H1 (cell line): ENCODE results near the gene PRXL2B. TPM values are rescaled to one million over a fixed set of nuclear protein-coding genes. Genes with fewer than 3 reads are reported as not detected.
"Not testable (repeated sequence)": the region's sequence is repeated elsewhere in the genome, so short reads cannot be mapped to it uniquely, and the experiment has no call there.

Experiments used
- CTCF ChIA-PET: fragments of 300-600 bp; sonication (Branson Sonifier 250); formaldehyde crosslinking; loops from one replicate; lab custom pipeline; 2021; ENCODE audit not compliant: partially characterized antibody; lab: Charles Lee
- POLR2A ChIA-PET: fragments of 300-600 bp; sonication (Branson Sonifier 250); formaldehyde crosslinking; loops from one replicate; lab custom pipeline; 2021; ENCODE audit warnings: inconsistent platforms; ENCODE audit not compliant: partially characterized antibody; lab: Charles Lee
- DNase-seq, 2 experiments: peaks; one replicate each; pipeline versions ENCODE4 v3.0.0 to v3.0.0-alpha.2; 2010 to 2022; ENCODE audit warnings: low spot score in 2 of 2, low read depth in 1 of 2, mixed read lengths in 1 of 2
- FAIRE-seq: peaks from 2 replicates; lab custom pipeline; 2011; peaks lifted over from hg19 to GRCh38; lab: Jason Lieb, UNC
- H2AFZ ChIP-seq: 2 replicates; pipeline ENCODE4 v1.8.1; 2012; ENCODE audit warnings: low read length, inconsistent platforms
- H2AK5ac ChIP-seq: 2 replicates; pipeline ENCODE4 v1.6.1; 2013; ENCODE audit warnings: low read depth, low read length
- H2BK120ac ChIP-seq: replicated peaks from 2 replicates; pipeline ENCODE3; 2013; ENCODE audit warnings: low read depth, low read length, inconsistent platforms
- H2BK12ac ChIP-seq: 2 replicates; pipeline ENCODE4 v1.6.1; 2013; ENCODE audit warnings: low read depth, low read length
- H2BK15ac ChIP-seq: 2 replicates; pipeline ENCODE4 v1.6.1; 2013; ENCODE audit warnings: low read length
- H2BK20ac ChIP-seq: 2 replicates; pipeline ENCODE4 v1.6.1; 2013; ENCODE audit warnings: low read length
- H2BK5ac ChIP-seq: 2 replicates; pipeline ENCODE4 v1.6.1; 2013; ENCODE audit warnings: low read depth, low read length
- H3K14ac ChIP-seq: 2 replicates; pipeline ENCODE4 v1.6.1; 2013; ENCODE audit warnings: inconsistent platforms; ENCODE audit not compliant: insufficient read length
- H3K18ac ChIP-seq: 2 replicates; pipeline ENCODE4 v1.6.1; 2013; ENCODE audit warnings: low read length; ENCODE audit errors: extremely low read depth
- H3K23ac ChIP-seq: 2 replicates; pipeline ENCODE4 v1.6.1; 2013; ENCODE audit warnings: inconsistent platforms; ENCODE audit not compliant: insufficient read length
- H3K23me2 ChIP-seq: 2 replicates; pipeline ENCODE4 v1.6.1; 2013; ENCODE audit warnings: low read depth, low read length
- H3K27ac ChIP-seq: 2 replicates; pipeline ENCODE4 v1.6.1; 2011; ENCODE audit warnings: low read depth, low read length, inconsistent platforms
- H3K27me3 ChIP-seq, 4 experiments: replicated peaks in 1 of 4; 1 replicate in 1 of 4; 2 replicates in 3 of 4; pipeline versions ENCODE4 v1.6.1 to v1.8.1; 2011 to 2013; ENCODE audit warnings: low read length in 3 of 4, mild to moderate bottlenecking in 3 of 4, inconsistent platforms in 2 of 4, mixed read lengths in 2 of 4, moderate library complexity in 1 of 4; ENCODE audit not compliant: control insufficient read depth in 3 of 4, insufficient read depth in 3 of 4; ENCODE audit errors: extremely low read depth in 1 of 4
- H3K36me3 ChIP-seq, 4 experiments: 2 replicates each; pipeline versions ENCODE4 v1.6.1 to v1.8.1; 2011 to 2013; ENCODE audit warnings: mild to moderate bottlenecking in 4 of 4, low read length in 3 of 4, moderate library complexity in 2 of 4, control low read depth in 1 of 4, inconsistent platforms in 1 of 4; ENCODE audit not compliant: insufficient read depth in 4 of 4, control insufficient read depth in 2 of 4
- H3K4ac ChIP-seq: replicated peaks from 2 replicates; pipeline ENCODE3; 2013; ENCODE audit warnings: low read length, low read depth, mixed read lengths, inconsistent platforms; ENCODE audit not compliant: insufficient read length
- H3K4me1 ChIP-seq, 4 experiments: replicated peaks in 1 of 4; 1 replicate in 1 of 4; 2 replicates in 3 of 4; pipeline versions ENCODE4 v1.6.1 to v1.8.1; 2011 to 2013; ENCODE audit warnings: low read length in 3 of 4, inconsistent platforms in 2 of 4, mixed read lengths in 1 of 4; ENCODE audit not compliant: insufficient read depth in 4 of 4, control insufficient read depth in 3 of 4
- H3K4me2 ChIP-seq, 2 experiments: 2 replicates each; pipeline versions ENCODE4 v1.6.1 to v1.8.1; 2011 to 2013; ENCODE audit warnings: low read depth in 2 of 2, low read length in 2 of 2, control low read depth in 1 of 2, inconsistent platforms in 1 of 2, mild to moderate bottlenecking in 1 of 2; ENCODE audit not compliant: insufficient read depth in 1 of 2
- H3K4me3 ChIP-seq, 4 experiments: fragments of 200-600, 300-600 bp in 1 of 4; sonication (generic), shearing (Covaris generic), sonication (Bioruptor Twin) in 1 of 4; 2 replicates each; pipeline versions ENCODE4 v1.5.1 to v1.8.1; 2011 to 2016; ENCODE audit warnings: low read length in 4 of 4, low read depth in 3 of 4, control low read depth in 2 of 4, inconsistent platforms in 2 of 4, mild to moderate bottlenecking in 2 of 4, mixed read lengths in 1 of 4, moderate library complexity in 1 of 4; ENCODE audit not compliant: insufficient read depth in 2 of 4; ENCODE audit errors: extremely low read depth in 1 of 4
- H3K56ac ChIP-seq: replicated peaks from 2 replicates; pipeline ENCODE3; 2013; ENCODE audit warnings: low read depth, mild to moderate bottlenecking, mixed read lengths, low read length, inconsistent platforms; ENCODE audit not compliant: insufficient read length
- H3K79me1 ChIP-seq: 2 replicates; pipeline ENCODE4 v1.6.1; 2013; ENCODE audit warnings: low read depth, low read length, control low read depth
- H3K79me2 ChIP-seq, 2 experiments: 2 replicates each; pipeline versions ENCODE4 v1.6.1 to v1.8.1; 2012 to 2013; ENCODE audit warnings: low read length in 2 of 2, mild to moderate bottlenecking in 2 of 2, inconsistent platforms in 1 of 2; ENCODE audit not compliant: insufficient read depth in 2 of 2, control insufficient read depth in 1 of 2
- H3K9ac ChIP-seq, 4 experiments: replicated peaks in 1 of 4; 1 replicate in 1 of 4; 2 replicates in 3 of 4; pipeline versions ENCODE4 v1.6.1 to v1.8.1; 2011 to 2013; ENCODE audit warnings: low read depth in 3 of 4, low read length in 3 of 4, control low read depth in 2 of 4, mild to moderate bottlenecking in 2 of 4, moderate library complexity in 2 of 4, inconsistent platforms in 1 of 4; ENCODE audit errors: extremely low read depth in 1 of 4
- H3K9me3 ChIP-seq, 2 experiments: 2 replicates each; pipeline versions ENCODE4 v1.6.1 to v1.8.1; 2012 to 2013; ENCODE audit warnings: mild to moderate bottlenecking in 2 of 2, moderate library complexity in 2 of 2, control low read depth in 1 of 2, inconsistent platforms in 1 of 2, low read depth in 1 of 2, low read length in 1 of 2, mixed read lengths in 1 of 2; ENCODE audit not compliant: insufficient read depth in 2 of 2
- H4K20me1 ChIP-seq, 2 experiments: replicated peaks in 1 of 2; 2 replicates each; pipeline versions ENCODE3 to v1.8.1; 2011 to 2013; ENCODE audit warnings: inconsistent platforms in 2 of 2, low read length in 2 of 2, mild to moderate bottlenecking in 1 of 2; ENCODE audit not compliant: insufficient read depth in 2 of 2, control insufficient read depth in 1 of 2
- H4K5ac ChIP-seq: 2 replicates; pipeline ENCODE4 v1.6.1; 2013; ENCODE audit warnings: low read length, low read depth, mixed read lengths, inconsistent platforms; ENCODE audit not compliant: insufficient read length
- H4K8ac ChIP-seq: 2 replicates; pipeline ENCODE4 v1.8.0; 2013; ENCODE audit warnings: mild to moderate bottlenecking, moderate library complexity, low read length, inconsistent platforms; ENCODE audit not compliant: insufficient read depth; ENCODE audit errors: extremely low read depth
- H4K91ac ChIP-seq: replicated peaks from 2 replicates; pipeline ENCODE3; 2013; ENCODE audit warnings: low read length, mixed read lengths, inconsistent platforms; ENCODE audit not compliant: insufficient read length
- TAF1 ChIP-seq: IDR thresholded peaks from 2 replicates; pipeline ENCODE4 v1.6.1; 2011; ENCODE audit warnings: mild to moderate bottlenecking, low read depth, low read length
- WGBS, 2 experiments: shearing (Covaris generic) in 1 of 2; methylation state at CpG; one replicate each; pipeline versions ENCODE4 v1.1.6 to v1.1.7; 2013 to 2015; ENCODE audit warnings: low lambda C conversion rate in 2 of 2, mixed read lengths in 2 of 2, inconsistent platforms in 1 of 2, low coverage in 1 of 2, missing lambda C conversion rate in 1 of 2; ENCODE audit not compliant: insufficient replicate concordance in 2 of 2, insufficient coverage in 1 of 2, insufficient read length in 1 of 2; ENCODE audit errors: extremely low coverage in 1 of 2, missing lambda C conversion rate in 1 of 2; 5-methylcytosine and 5-hydroxymethylcytosine counted together
- polyA plus RNA-seq, 7 experiments: library from polyadenylated mRNA; depleted of rRNA in 3 of 7; stranded (reverse) in 5 of 7; unstranded in 2 of 7; fragments of >200 nt in 5 of 7; fragments of 200-250 nt in 2 of 7; gene quantifications; 1 replicate in 5 of 7; 2 replicates in 1 of 7; 4 replicates in 1 of 7; pipeline versions ENCODE4 v1.2.1 to v1.2.3, GENCODE V29; 2011 to 2013; ENCODE audit warnings: missing spikeins in 2 of 7, mixed read lengths in 2 of 7
- total RNA-seq: library from RNA; stranded (reverse); fragmentation: NEBNext Ultra II Directional; extraction: Animal tissue kit (Norgen Biotek cat#: 25700); gene quantifications from 2 replicates; pipeline ENCODE4 v1.2.1, GENCODE V29; 2021
- TF ChIP-seq, protein P1 (sequence below): IDR thresholded peaks from 2 replicates; pipeline ENCODE4 v1.6.1; 2012; ENCODE audit warnings: inconsistent platforms

The PRXL2B gene
- total and polyA plus RNA-seq, 2 of the 8 experiments (the other 6 are each of a cell fraction or from before 2014, with no cell fraction given) = 35.3 to 46.0 TPM

DNA sequence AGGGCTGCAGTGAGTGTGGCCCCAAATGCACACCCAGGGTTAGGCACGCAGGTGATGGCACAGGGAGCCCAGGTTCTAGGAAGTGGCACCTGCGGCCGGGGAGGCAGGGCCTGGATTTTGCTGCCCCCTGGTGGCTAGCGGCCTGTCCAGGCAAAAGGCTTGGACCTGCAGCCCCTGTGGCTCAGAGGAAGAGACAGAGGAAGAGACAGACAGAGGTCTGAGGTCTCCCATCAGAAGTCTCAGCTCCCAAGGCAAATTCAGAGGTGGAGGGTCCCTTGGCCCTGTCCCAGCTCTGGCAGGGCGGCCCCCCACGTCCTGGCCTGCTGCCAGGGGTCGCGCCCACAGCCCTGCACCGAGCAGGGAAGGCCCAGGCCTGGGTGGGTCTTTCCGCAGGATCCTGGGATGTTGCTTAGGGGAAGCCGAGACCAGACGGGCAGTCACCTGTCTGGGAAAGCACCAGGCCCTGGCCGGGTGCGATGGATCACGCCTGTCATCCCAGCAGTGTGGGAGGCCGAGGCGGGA, 38.4 kb upstream of the PRXL2B start (continued):
- TF ChIP-seq, protein P1, sequence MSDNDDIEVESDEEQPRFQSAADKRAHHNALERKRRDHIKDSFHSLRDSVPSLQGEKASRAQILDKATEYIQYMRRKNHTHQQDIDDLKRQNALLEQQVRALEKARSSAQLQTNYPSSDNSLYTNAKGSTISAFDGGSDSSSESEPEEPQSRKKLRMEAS = 0 out of 2 replicates have a peak, but pooled peaks have one; percentile 12
- 0 out of 2 replicates have a peak, but pooled peaks have one; percentile 19 for TF ChIP-seq TAF1

- H3K79me1 ChIP-seq, H3K56ac ChIP-seq, H2BK12ac ChIP-seq, H2BK15ac ChIP-seq, H3K4me3 ChIP-seq, H3K27ac ChIP-seq, H2AFZ ChIP-seq, H3K18ac ChIP-seq, H3K27me3 ChIP-seq, H3K4ac ChIP-seq, POLR2A ChIA-PET, H2AK5ac ChIP-seq, FAIRE-seq, H2BK20ac ChIP-seq, H3K23me2 ChIP-seq, H2BK5ac ChIP-seq, H3K4me2 ChIP-seq, H4K20me1 ChIP-seq, H3K79me2 ChIP-seq, H4K5ac ChIP-seq, H3K36me3 ChIP-seq, H3K23ac ChIP-seq, H2BK120ac ChIP-seq, H3K9me3 ChIP-seq, DNase-seq, H4K91ac ChIP-seq, H3K9ac ChIP-seq, H3K14ac ChIP-seq: not testable (repeated sequence)
- 94% methylated on average over 22 of the region's 28 CpGs; no CpG with 5 or more reads in 1 of the 2 experiments for WGBS, 2 experiments
- H4K8ac ChIP-seq = peak overlapping the region; percentile 41; the same call in 1 of the 2 replicates
- peaks cover 0 to 18% (median 14%) of the 10 kb centered on the region in 4 experiments; a peak in 6 of 7 replicates for H3K4me1 ChIP-seq
- CTCF ChIA-PET = interaction anchor here (1.0 to 3.7 kb wide), 6 partner anchors 9 to 871 kb away, joined by 3 to 27 read pairs (median 4); partner anchors contain the start of gene PANK4
These were observed 37.1 kb upstream of the PRXL2B start for GRCh38 chr1:2549367-2550029.
